ENCODE data around the gene PUS7.
"Not testable (repeated sequence)": the region's sequence is repeated elsewhere in the genome, so short reads cannot be mapped to it uniquely, and the experiment has no call there.

Gene PUS7

GRCh38 chr7:105410774-105411173 lies 111.3 kb downstream of the PUS7 start:
- H3K14ac ChIP-seq (ENCODE audit: low read length); H3K9me3 ChIP-seq (ENCODE audit: insufficient read depth, low read depth, low read length); H2BK12ac ChIP-seq (ENCODE audit: low read length); H2AFZ ChIP-seq (ENCODE audit: insufficient read depth, low read length, poor library complexity); H2BK120ac ChIP-seq (ENCODE audit: insufficient read depth, low read length, poor library complexity); H3K4me3 ChIP-seq (ENCODE audit: low read depth, low read length); H4K91ac ChIP-seq (ENCODE audit: low read depth, low read length); H3K18ac ChIP-seq (ENCODE audit: low read length); H3K4ac ChIP-seq (ENCODE audit: low read depth, low read length); H3K23ac ChIP-seq (ENCODE audit: low read length); H4K12ac ChIP-seq (ENCODE audit: low read depth, low read length); DNase-seq; H3K79me2 ChIP-seq (ENCODE audit: control insufficient read depth, insufficient read depth, low read length, poor library complexity); H4K8ac ChIP-seq (ENCODE audit: low read depth, low read length); H3K79me1 ChIP-seq (ENCODE audit: low read length); H2AK5ac ChIP-seq (ENCODE audit: low read length); H3K4me2 ChIP-seq (ENCODE audit: low read length); H3K27me3 ChIP-seq (ENCODE audit: insufficient read depth, low read length); H3K9ac ChIP-seq (ENCODE audit: low read length); H2BK5ac ChIP-seq (ENCODE audit: low read depth, low read length, poor library complexity); H3K4me1 ChIP-seq (ENCODE audit: control insufficient read depth in 1 of 2, insufficient read depth in 2 of 2, low read length in 2 of 2); H3K36me3 ChIP-seq (ENCODE audit: control insufficient read depth in 1 of 2, insufficient read depth in 2 of 2, low read length in 2 of 2); H3K27ac ChIP-seq (ENCODE audit: low read depth, low read length): not testable (repeated sequence)
- WGBS (ENCODE audit: extremely low coverage, insufficient coverage, insufficient read length) = no CpG with 5 or more reads among the region's 36 CpGs

- not testable (repeated sequence) for H3K9me3 ChIP-seq (ENCODE audit: insufficient read depth, low read depth, low read length); H2AK5ac ChIP-seq (ENCODE audit: low read length); H4K8ac ChIP-seq (ENCODE audit: low read depth, low read length); H3K4ac ChIP-seq (ENCODE audit: low read depth, low read length); H3K23ac ChIP-seq (ENCODE audit: low read length); H3K14ac ChIP-seq (ENCODE audit: low read length); H2AFZ ChIP-seq (ENCODE audit: insufficient read depth, low read length, poor library complexity); H3K36me3 ChIP-seq (ENCODE audit: control insufficient read depth in 1 of 2, insufficient read depth in 2 of 2, low read length in 2 of 2); H3K79me1 ChIP-seq (ENCODE audit: low read length); H3K9ac ChIP-seq (ENCODE audit: low read length); H3K27ac ChIP-seq (ENCODE audit: low read depth, low read length); H3K27me3 ChIP-seq (ENCODE audit: insufficient read depth, low read length); H3K4me2 ChIP-seq (ENCODE audit: low read length); H2BK12ac ChIP-seq (ENCODE audit: low read length); H4K91ac ChIP-seq (ENCODE audit: low read depth, low read length); H3K18ac ChIP-seq (ENCODE audit: low read length); H2BK120ac ChIP-seq (ENCODE audit: insufficient read depth, low read length, poor library complexity); H3K4me1 ChIP-seq (ENCODE audit: control insufficient read depth in 1 of 2, insufficient read depth in 2 of 2, low read length in 2 of 2); H3K79me2 ChIP-seq (ENCODE audit: control insufficient read depth, insufficient read depth, low read length, poor library complexity); H3K4me3 ChIP-seq (ENCODE audit: low read depth, low read length); H2BK5ac ChIP-seq (ENCODE audit: low read depth, low read length, poor library complexity); H4K12ac ChIP-seq (ENCODE audit: low read depth, low read length); DNase-seq
- WGBS (ENCODE audit: extremely low coverage, insufficient coverage, insufficient read length) = no CpG with 5 or more reads among the region's 3 CpGs
These were observed 112.3 kb downstream of the PUS7 start for GRCh38 chr7:105409775-105410174.

- no peak overlapping the region for H3K27ac ChIP-seq (ENCODE audit: low read depth, low read length)
- H3K18ac ChIP-seq (ENCODE audit: low read length) = no peak overlapping the region
- H4K12ac ChIP-seq (ENCODE audit: low read depth, low read length) = no peak overlapping the region
- no peak overlapping the region for H2AFZ ChIP-seq (ENCODE audit: insufficient read depth, low read length, poor library complexity)
- no peak overlapping the region for H2BK12ac ChIP-seq (ENCODE audit: low read length)
- H3K4me1 ChIP-seq (ENCODE audit: control insufficient read depth in 1 of 2, insufficient read depth in 2 of 2, low read length in 2 of 2) = no peaks in the 10 kb centered on the region
- H3K14ac ChIP-seq (ENCODE audit: low read length) = no peak overlapping the region
- H2BK5ac ChIP-seq (ENCODE audit: low read depth, low read length, poor library complexity) = no peak overlapping the region
- no peak overlapping the region for H4K91ac ChIP-seq (ENCODE audit: low read depth, low read length)
- H3K9me3 ChIP-seq (ENCODE audit: insufficient read depth, low read depth, low read length) = no peaks in the 10 kb centered on the region
- no peak overlapping the region for H2AK5ac ChIP-seq (ENCODE audit: low read length)
- H3K4me3 ChIP-seq (ENCODE audit: low read depth, low read length) = no peak overlapping the region
- no peaks in the 10 kb centered on the region for H3K79me2 ChIP-seq (ENCODE audit: control insufficient read depth, insufficient read depth, low read length, poor library complexity)
- H3K4ac ChIP-seq (ENCODE audit: low read depth, low read length) = no peak overlapping the region
- no peak for DNase-seq
- H2BK120ac ChIP-seq (ENCODE audit: insufficient read depth, low read length, poor library complexity) = no peak overlapping the region
- no peak overlapping the region for H3K23ac ChIP-seq (ENCODE audit: low read length)
- no CpG with 5 or more reads among the region's 5 CpGs for WGBS (ENCODE audit: extremely low coverage, insufficient coverage, insufficient read length)
- no peak overlapping the region for H3K4me2 ChIP-seq (ENCODE audit: low read length)
- no peak overlapping the region for H3K9ac ChIP-seq (ENCODE audit: low read length)
- H4K8ac ChIP-seq (ENCODE audit: low read depth, low read length) = no peak overlapping the region
- H3K79me1 ChIP-seq (ENCODE audit: low read length) = no peaks in the 10 kb centered on the region
- no peaks in the 10 kb centered on the region for H3K27me3 ChIP-seq (ENCODE audit: insufficient read depth, low read length)
- H3K36me3 ChIP-seq (ENCODE audit: control insufficient read depth in 1 of 2, insufficient read depth in 2 of 2, low read length in 2 of 2) = no peaks in the 10 kb centered on the region
These were observed 113.2 kb downstream of the PUS7 start for GRCh38 chr7:105408791-105409410.

All from trophoblast cell (in vitro differentiated cells and primary cell).